Smooth muscle cell (in vitro differentiated cells): ENCODE results near the gene ONECUT3. TPM values are rescaled to one million over a fixed set of nuclear protein-coding genes. Genes with fewer than 3 reads are reported as not detected.

Experiments
- DNase-seq: peaks from one replicate; lab custom pipeline; 2025; ENCODE audit not compliant: unreplicated experiment; lab: John Stamatoyannopoulos, UW
- H2AFZ ChIP-seq: fragments of 200-600 bp; sonication (generic); 2 replicates; pipeline ENCODE4 v1.6.0; 2016; ENCODE audit warnings: antibody characterized with exemption, low read depth, mild to moderate bottlenecking
- H3F3A ChIP-seq: fragments of 200-600 bp; sonication (generic); 2 replicates; pipeline ENCODE4 v1.6.0; 2017; ENCODE audit warnings: antibody characterized with exemption, low read depth
- H3K27ac ChIP-seq: fragments of 200-600 bp; sonication (generic); 2 replicates; pipeline ENCODE4 v1.5.1; 2016; ENCODE audit warnings: low read depth, mild to moderate bottlenecking
- H3K27me3 ChIP-seq: fragments of 200-600 bp; sonication (generic); 2 replicates; pipeline ENCODE4 v1.6.1; 2016; ENCODE audit warnings: low read depth, mild to moderate bottlenecking
- H3K36me3 ChIP-seq: fragments of 200-600 bp; sonication (generic); 2 replicates; pipeline ENCODE4 v1.5.1; 2016; ENCODE audit warnings: low read depth
- H3K4me1 ChIP-seq: fragments of 200-600 bp; sonication (generic); 2 replicates; pipeline ENCODE4 v1.5.1; 2016; ENCODE audit warnings: low read depth
- H3K4me2 ChIP-seq: fragments of 200-600 bp; sonication (generic); 2 replicates; pipeline ENCODE4 v1.6.0; 2016; ENCODE audit warnings: mild to moderate bottlenecking
- H3K4me3 ChIP-seq: fragments of 200-600 bp; sonication (generic); 2 replicates; pipeline ENCODE4 v1.5.1; 2016; ENCODE audit warnings: mild to moderate bottlenecking
- H3K79me2 ChIP-seq: fragments of 200-600 bp; sonication (generic); 2 replicates; pipeline ENCODE4 v1.6.0; 2016; ENCODE audit warnings: low read depth, mild to moderate bottlenecking
- H3K9ac ChIP-seq: fragments of 200-600 bp; sonication (generic); 2 replicates; pipeline ENCODE4 v1.6.0; 2016; ENCODE audit warnings: low read depth
- H3K9me3 ChIP-seq: fragments of 200-600 bp; sonication (generic); replicated peaks from 2 replicates; pipeline ENCODE4 v1.5.1; 2016; ENCODE audit warnings: low read depth
- H4K20me1 ChIP-seq: fragments of 200-600 bp; sonication (generic); 2 replicates; pipeline ENCODE4 v1.6.0; 2016; ENCODE audit warnings: low read depth
- CTCF ChIP-seq: fragments of 200-600 bp; sonication (generic); IDR thresholded peaks from 2 replicates; pipeline ENCODE4 v1.5.1; 2017; ENCODE audit warnings: borderline replicate concordance, mild to moderate bottlenecking, antibody characterized with exemption; ENCODE audit not compliant: insufficient read depth, poor library complexity, severe bottlenecking
- WGBS: methylation state at CpG from one replicate; pipeline ENCODE4 v1.1.7; 2016; ENCODE audit warnings: low lambda C conversion rate; 5-methylcytosine and 5-hydroxymethylcytosine counted together
- polyA plus RNA-seq: library from polyadenylated mRNA; unstranded; fragments of >200 nt; fragmentation: Nextera tagmentation; extraction: Ambion mirVana; gene quantifications from 2 replicates; pipeline ENCODE4 v1.2.1, GENCODE V29; 2016
- total RNA-seq: library from RNA; depleted of rRNA; stranded (reverse); fragments of >200 nt; gene quantifications from 2 replicates; pipeline ENCODE4 v1.2.3, GENCODE V29; 2014

Gene ONECUT3
- total and polyA plus RNA-seq, 2 experiments from 2014 or later: not detected

- 95% methylated on average over 19 of the region's 19 CpGs for WGBS
- Histone ChIP-seq H3K27me3 (peaks cover 39% of the 10 kb centered on the region), H3K9me3 (no peaks in the 10 kb centered on the region), H2AFZ (no peak overlapping the region), H3F3A (no peaks in the 10 kb centered on the region), H3K27ac (no peak overlapping the region), H3K4me2 (no peak overlapping the region), H3K79me2 (no peaks in the 10 kb centered on the region), H3K9ac (no peak overlapping the region), H4K20me1 (no peaks in the 10 kb centered on the region), H3K4me1 (no peaks in the 10 kb centered on the region), H3K4me3 (no peak overlapping the region), H3K36me3 (no peaks in the 10 kb centered on the region)
- no peak for TF ChIP-seq CTCF
- DNase-seq: no peak
Observed at GRCh38 chr19:1785310-1785709, 32.0 kb downstream of the ONECUT3 start.

DNA sequence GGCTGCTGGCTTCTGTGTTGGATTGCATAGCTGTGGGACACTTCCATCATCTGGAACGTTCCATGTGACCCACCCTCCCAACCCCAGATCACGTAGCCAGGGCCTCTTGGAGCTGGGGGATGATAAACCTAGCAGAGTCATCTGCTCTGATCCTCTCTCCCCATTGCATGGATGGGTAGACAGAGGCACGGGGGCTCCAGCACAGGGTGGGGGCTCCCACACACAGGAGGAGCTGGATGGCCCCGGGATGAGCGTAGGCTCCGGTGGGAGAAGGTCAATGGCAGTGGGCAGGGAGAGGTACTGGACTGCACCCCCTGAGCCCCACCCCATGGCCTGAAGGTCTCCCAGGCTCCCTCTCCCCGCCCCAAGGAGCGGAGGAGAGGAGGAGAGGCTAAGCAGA is 33.4 kb downstream of the ONECUT3 start:
- no peak for TF ChIP-seq CTCF
- Histone ChIP-seq H3K4me3 (no peak overlapping the region), H3K36me3 (no peaks in the 10 kb centered on the region), H3K27me3 (peaks cover 32% of the 10 kb centered on the region), H4K20me1 (no peaks in the 10 kb centered on the region), H3K79me2 (no peaks in the 10 kb centered on the region), H3F3A (no peaks in the 10 kb centered on the region), H3K9me3 (no peaks in the 10 kb centered on the region), H3K27ac (no peak overlapping the region), H2AFZ (no peak overlapping the region), H3K4me1 (no peaks in the 10 kb centered on the region), H3K4me2 (no peak overlapping the region), H3K9ac (no peak overlapping the region)
- DNase-seq: no peak
- WGBS: 87% methylated on average over 8 of the region's 8 CpGs

GRCh38 chr19:1787116-1787515 is 33.8 kb downstream of the ONECUT3 start:
- no peaks in the 10 kb centered on the region for H3F3A ChIP-seq
- no peaks in the 10 kb centered on the region for H3K9me3 ChIP-seq
- no peaks in the 10 kb centered on the region for H4K20me1 ChIP-seq
- H3K4me1 ChIP-seq: no peaks in the 10 kb centered on the region
- no peak overlapping the region for H3K9ac ChIP-seq
- no peak overlapping the region for H3K4me2 ChIP-seq
- no peak overlapping the region for H3K4me3 ChIP-seq
- no peaks in the 10 kb centered on the region for H3K36me3 ChIP-seq
- peaks cover 32% of the 10 kb centered on the region for H3K27me3 ChIP-seq
- no peaks in the 10 kb centered on the region for H3K79me2 ChIP-seq
- WGBS: 85% methylated on average over 8 of the region's 8 CpGs
- no peak overlapping the region for H2AFZ ChIP-seq
- no peak for TF ChIP-seq CTCF
- no peak for DNase-seq
- H3K27ac ChIP-seq: no peak overlapping the region

- 7% methylated on average over 49 of the region's 59 CpGs for WGBS
- Histone ChIP-seq H3K9me3 (no peaks in the 10 kb centered on the region), H3K36me3 (no peaks in the 10 kb centered on the region), H3K4me3 (peak overlapping the region; percentile 3), H3K27me3 (peaks cover 19% of the 10 kb centered on the region), H3K4me1 (no peaks in the 10 kb centered on the region), H3K9ac (no peak overlapping the region), H2AFZ (no peak overlapping the region), H3K4me2 (peak overlapping the region; percentile 67), H3K27ac (no peak overlapping the region), H3F3A (no peaks in the 10 kb centered on the region), H3K79me2 (no peaks in the 10 kb centered on the region), H4K20me1 (no peaks in the 10 kb centered on the region)
- no peak for TF ChIP-seq CTCF
- DNase-seq: no peak
Observed at GRCh38 chr19:1789261-1790041, 36.1 kb downstream of the ONECUT3 start.
